HCT116 (cell line): Measurements from ENCODE around the gene DDX56. TPM values are rescaled to one million over a fixed set of nuclear protein-coding genes. Genes with fewer than 3 reads are reported as not detected.
A peak's percentile ranks its signal among the peaks of the same experiment; 100 is the strongest.

ENCODE experiments used
- ATAC-seq: fragments of 200-7000 bp; cut with Tn5 transposase; 2 replicates; pipeline ENCODE4 v1.9.1; 2020; ENCODE audit warnings: mild to moderate bottlenecking, moderate library complexity
- BruUV-seq: library from RNA; stranded (reverse); fragments of 400-500 nt; replicated peaks from 2 replicates; lab custom pipeline; 2021; lab: Mats Ljungman, UMichigan
- CTCF ChIA-PET: fragments of 300-600 bp; sonication (Branson Sonifier 250); formaldehyde crosslinking; loops from one replicate; lab custom pipeline; 2021; ENCODE audit warnings: antibody characterized with exemption; lab: Charles Lee
- POLR2A ChIA-PET: fragments of 300-600, 350-600 bp; sonication (Branson Sonifier 250); formaldehyde crosslinking; loops from one replicate; lab custom pipeline; 2021; ENCODE audit warnings: antibody characterized with exemption; lab: Charles Lee
- RAD21 ChIA-PET, 2 experiments: fragments of 300-600 bp; sonication (Branson Sonifier 250); formaldehyde crosslinking; loops; one replicate each; lab custom pipeline; 2023; ENCODE audit warnings: low total read pairs in 2 of 2; ENCODE audit not compliant: uncharacterized antibody in 2 of 2, unreplicated experiment in 2 of 2, low non-redundant PET in 1 of 2; lab: Charles Lee
- DNase-seq: peaks from one replicate; pipeline ENCODE4 v3.0.0-alpha.2; 2010; ENCODE audit warnings: low read depth, low spot score
- H2AFZ ChIP-seq: fragments of 200-600 bp; shearing (Covaris generic), sonication (generic); 2 replicates; pipeline ENCODE4 v1.6.1; 2017; ENCODE audit warnings: low read depth, mixed run types, mixed read lengths, antibody characterized with exemption, low read length; ENCODE audit not compliant: poor library complexity, severe bottlenecking
- H3K27ac ChIP-seq: 2 replicates; pipeline ENCODE4 v1.5.1; 2012; ENCODE audit warnings: low read depth, low read length
- H3K27me3 ChIP-seq: fragments of 200-600 bp; sonication (generic); 2 replicates; pipeline ENCODE4 v1.6.1; 2016; ENCODE audit warnings: mixed run types, low read length, mixed read lengths; ENCODE audit not compliant: insufficient read depth
- H3K36me3 ChIP-seq, 2 experiments: fragments of 200-500 bp in 1 of 2; fragments of 200-600 bp in 1 of 2; sonication (Bioruptor generic) in 1 of 2; sonication (generic) in 1 of 2; 2 replicates each; pipeline versions ENCODE4 v1.5.1 to v1.6.1; 2014 to 2016; ENCODE audit warnings: low read length in 2 of 2, inconsistent platforms in 1 of 2, mixed read lengths in 1 of 2, mixed run types in 1 of 2; ENCODE audit not compliant: insufficient read depth in 2 of 2, control insufficient read depth in 1 of 2
- H3K4me1 ChIP-seq, 2 experiments: fragments of 200-600 bp in 1 of 2; sonication (generic) in 1 of 2; 2 replicates each; pipeline versions ENCODE4 v1.5.1 to v1.6.1; 2012 to 2017; ENCODE audit warnings: low read length in 2 of 2, inconsistent platforms in 1 of 2, mild to moderate bottlenecking in 1 of 2, mixed read lengths in 1 of 2, mixed run types in 1 of 2, moderate library complexity in 1 of 2; ENCODE audit not compliant: insufficient read depth in 2 of 2, control insufficient read depth in 1 of 2
- H3K4me2 ChIP-seq: fragments of 200-600 bp; sonication (generic); 2 replicates; pipeline ENCODE4 v1.6.1; 2017; ENCODE audit warnings: mixed run types, low read length, mixed read lengths
- H3K4me3 ChIP-seq, 2 experiments: fragments of 200-600 bp in 1 of 2; sonication (generic) in 1 of 2; replicated peaks in 1 of 2; 2 replicates each; pipeline ENCODE4 v1.5.1; 2011 to 2016; ENCODE audit warnings: low read length in 2 of 2, control low read depth in 1 of 2, low read depth in 1 of 2, mild to moderate bottlenecking in 1 of 2, mixed read lengths in 1 of 2, mixed run types in 1 of 2
- H3K79me2 ChIP-seq: fragments of 200-600 bp; sonication (generic); 2 replicates; pipeline ENCODE4 v1.6.1; 2017; ENCODE audit warnings: mild to moderate bottlenecking, mixed run types, low read length, moderate library complexity, mixed read lengths; ENCODE audit not compliant: insufficient read depth
- H3K9ac ChIP-seq: fragments of 200-600 bp; sonication (generic); 2 replicates; pipeline ENCODE4 v1.6.1; 2016; ENCODE audit warnings: low read length, mixed read lengths
- H3K9me2 ChIP-seq: fragments of 200-600 bp; sonication (generic), shearing (Covaris generic); 2 replicates; pipeline ENCODE4 v1.6.1; 2017; ENCODE audit warnings: mixed run types, mild to moderate bottlenecking, moderate library complexity; ENCODE audit not compliant: insufficient read depth
- H3K9me3 ChIP-seq, 2 experiments: fragments of 200-500 bp in 1 of 2; fragments of 200-600 bp in 1 of 2; sonication (Bioruptor generic) in 1 of 2; sonication (generic) in 1 of 2; 2 replicates each; pipeline ENCODE4 v1.6.1; 2014 to 2017; ENCODE audit warnings: low read length in 2 of 2, mixed read lengths in 2 of 2, inconsistent platforms in 1 of 2, low read depth in 1 of 2, mild to moderate bottlenecking in 1 of 2, mixed run types in 1 of 2, moderate library complexity in 1 of 2; ENCODE audit not compliant: control insufficient read depth in 1 of 2, insufficient read depth in 1 of 2
- H4K20me1 ChIP-seq: fragments of 200-600 bp; sonication (generic), shearing (Covaris generic); 2 replicates; pipeline ENCODE4 v1.6.1; 2017; ENCODE audit warnings: mixed run types, mild to moderate bottlenecking, moderate library complexity; ENCODE audit not compliant: insufficient read depth
- ATF3 ChIP-seq: IDR thresholded peaks from 2 replicates; pipeline ENCODE4 v1.6.1; 2012
- CBX3 ChIP-seq: IDR thresholded peaks from 2 replicates; pipeline ENCODE4 v1.6.1; 2012; ENCODE audit warnings: low read depth
- EGR1 ChIP-seq: IDR thresholded peaks from 2 replicates; pipeline ENCODE4 v1.6.1; 2012; ENCODE audit warnings: low read depth
- ELF1 ChIP-seq: IDR thresholded peaks from 2 replicates; pipeline ENCODE4 v1.6.1; 2012; ENCODE audit warnings: low read depth, borderline replicate concordance
- EZH2 ChIP-seq: fragments of 200-600 bp; sonication (generic); IDR thresholded peaks from 2 replicates; pipeline ENCODE4 v1.6.1; 2017; ENCODE audit warnings: antibody characterized with exemption, mixed run types
- EZH2phosphoT487 ChIP-seq: fragments of 200-600 bp; IDR thresholded peaks from 2 replicates; pipeline ENCODE4 v1.6.1; 2018; ENCODE audit warnings: antibody characterized with exemption, borderline replicate concordance
- FOSL1 ChIP-seq: IDR thresholded peaks from 2 replicates; pipeline ENCODE4 v1.6.1; 2012; ENCODE audit warnings: low read depth
- POLR2A ChIP-seq: IDR thresholded peaks from 2 replicates; pipeline ENCODE4 v1.7.0; 2011; ENCODE audit warnings: borderline replicate concordance; ENCODE audit not compliant: insufficient read depth, insufficient read length; ENCODE audit errors: extremely low read depth
- POLR2AphosphoS5 ChIP-seq: IDR thresholded peaks from 2 replicates; pipeline ENCODE4 v1.6.1; 2011; ENCODE audit warnings: mild to moderate bottlenecking, low read depth, low read length, moderate library complexity
- SIN3A ChIP-seq: IDR thresholded peaks from 2 replicates; pipeline ENCODE4 v1.6.1; 2012; ENCODE audit warnings: low read depth
- SP1 ChIP-seq: IDR thresholded peaks from 2 replicates; pipeline ENCODE4 v1.6.1; 2012; ENCODE audit warnings: low read depth
- ZNF274 ChIP-seq: fragments of 200-500 bp; sonication (Bioruptor generic); IDR thresholded peaks from 2 replicates; pipeline ENCODE4 v1.6.1; 2014; ENCODE audit warnings: mild to moderate bottlenecking, low read depth, low read length, inconsistent platforms
- intact Hi-C: fragments of 100-400 bp; cut with micrococcal nuclease; formaldehyde crosslinking; loops from 2 replicates; pipeline ENCODE4 v1.10.0; 2022
- total RNA-seq: library from RNA; stranded (reverse); gene quantifications from one replicate; pipeline ENCODE4 v1.2.1, GENCODE V29; 2021; ENCODE audit not compliant: unreplicated experiment
- TF ChIP-seq, protein P1 (sequence below): IDR thresholded peaks from 2 replicates; pipeline ENCODE4 v1.6.1; 2012; ENCODE audit warnings: low read depth
- TF ChIP-seq, protein P2 (sequence below): IDR thresholded peaks from 2 replicates; pipeline ENCODE4 v1.6.1; 2012

DDX56 gene
- total RNA-seq, 1 experiment from 2014 or later: 119 TPM

GRCh38 chr7:44615149-44615611 lies 41.5 kb upstream of the DDX56 start:
- POLR2A ChIA-PET: no interaction called here
- RAD21 ChIA-PET: no interaction called here
- CTCF ChIA-PET: no interaction called here
- no peaks in the 10 kb centered on the region for H3K9me2 ChIP-seq
- no peaks in the 10 kb centered on the region for H4K20me1 ChIP-seq
- TF ChIP-seq CBX3: no peak
- no peak for TF ChIP-seq ELF1
- TF ChIP-seq ZNF274: no peak
- no peak for TF ChIP-seq SP1
- TF ChIP-seq POLR2A: no peak
- TF ChIP-seq POLR2AphosphoS5: no peak
- no peak for TF ChIP-seq EGR1
- no peak for TF ChIP-seq ATF3
- no peak for TF ChIP-seq EZH2
- no peak for TF ChIP-seq FOSL1
- TF ChIP-seq EZH2phosphoT487: no peak
- TF ChIP-seq, protein P1, sequence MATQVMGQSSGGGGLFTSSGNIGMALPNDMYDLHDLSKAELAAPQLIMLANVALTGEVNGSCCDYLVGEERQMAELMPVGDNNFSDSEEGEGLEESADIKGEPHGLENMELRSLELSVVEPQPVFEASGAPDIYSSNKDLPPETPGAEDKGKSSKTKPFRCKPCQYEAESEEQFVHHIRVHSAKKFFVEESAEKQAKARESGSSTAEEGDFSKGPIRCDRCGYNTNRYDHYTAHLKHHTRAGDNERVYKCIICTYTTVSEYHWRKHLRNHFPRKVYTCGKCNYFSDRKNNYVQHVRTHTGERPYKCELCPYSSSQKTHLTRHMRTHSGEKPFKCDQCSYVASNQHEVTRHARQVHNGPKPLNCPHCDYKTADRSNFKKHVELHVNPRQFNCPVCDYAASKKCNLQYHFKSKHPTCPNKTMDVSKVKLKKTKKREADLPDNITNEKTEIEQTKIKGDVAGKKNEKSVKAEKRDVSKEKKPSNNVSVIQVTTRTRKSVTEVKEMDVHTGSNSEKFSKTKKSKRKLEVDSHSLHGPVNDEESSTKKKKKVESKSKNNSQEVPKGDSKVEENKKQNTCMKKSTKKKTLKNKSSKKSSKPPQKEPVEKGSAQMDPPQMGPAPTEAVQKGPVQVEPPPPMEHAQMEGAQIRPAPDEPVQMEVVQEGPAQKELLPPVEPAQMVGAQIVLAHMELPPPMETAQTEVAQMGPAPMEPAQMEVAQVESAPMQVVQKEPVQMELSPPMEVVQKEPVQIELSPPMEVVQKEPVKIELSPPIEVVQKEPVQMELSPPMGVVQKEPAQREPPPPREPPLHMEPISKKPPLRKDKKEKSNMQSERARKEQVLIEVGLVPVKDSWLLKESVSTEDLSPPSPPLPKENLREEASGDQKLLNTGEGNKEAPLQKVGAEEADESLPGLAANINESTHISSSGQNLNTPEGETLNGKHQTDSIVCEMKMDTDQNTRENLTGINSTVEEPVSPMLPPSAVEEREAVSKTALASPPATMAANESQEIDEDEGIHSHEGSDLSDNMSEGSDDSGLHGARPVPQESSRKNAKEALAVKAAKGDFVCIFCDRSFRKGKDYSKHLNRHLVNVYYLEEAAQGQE: no peak
- TF ChIP-seq SIN3A: no peak
- TF ChIP-seq, protein P2, sequence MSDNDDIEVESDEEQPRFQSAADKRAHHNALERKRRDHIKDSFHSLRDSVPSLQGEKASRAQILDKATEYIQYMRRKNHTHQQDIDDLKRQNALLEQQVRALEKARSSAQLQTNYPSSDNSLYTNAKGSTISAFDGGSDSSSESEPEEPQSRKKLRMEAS: no peak
- BruUV-seq: no TSS peak
- H3K27ac ChIP-seq: no peak overlapping the region
- no peaks in the 10 kb centered on the region for H3K9me3 ChIP-seq
- DNase-seq (no peak), ATAC-seq (peak; percentile 34; the same call in 1 of the 2 replicates)
- H3K4me3 ChIP-seq: no peak overlapping the region
- H3K36me3 ChIP-seq: no peaks in the 10 kb centered on the region; a peak in 1 of 4 replicates
- H2AFZ ChIP-seq: no peak overlapping the region
- peaks cover 13 to 50% of the 10 kb centered on the region in 2 experiments for H3K4me1 ChIP-seq
- intact Hi-C loops: no loop called here
- 0 out of 2 replicates have a peak overlapping the region, but pooled peaks have one; percentile 11 for H3K9ac ChIP-seq
- H3K4me2 ChIP-seq: peak overlapping the region; percentile 4; the same call in 1 of the 2 replicates
- no peaks in the 10 kb centered on the region for H3K27me3 ChIP-seq
- peaks cover 92% of the 10 kb centered on the region for H3K79me2 ChIP-seq
